Smooth muscle cell (in vitro differentiated cells): ENCODE data around the gene TESK1. TPM values are rescaled to one million over a fixed set of nuclear protein-coding genes. Genes with fewer than 3 reads are reported as not detected.
A peak's percentile ranks its signal among the peaks of the same experiment; 100 is the strongest.

Experiments
- DNase-seq: peaks from one replicate; lab custom pipeline; 2025; ENCODE audit not compliant: unreplicated experiment; lab: John Stamatoyannopoulos, UW
- H2AFZ ChIP-seq: fragments of 200-600 bp; sonication (generic); 2 replicates; pipeline ENCODE4 v1.6.0; 2016; ENCODE audit warnings: antibody characterized with exemption, low read depth, mild to moderate bottlenecking
- H3F3A ChIP-seq: fragments of 200-600 bp; sonication (generic); 2 replicates; pipeline ENCODE4 v1.6.0; 2017; ENCODE audit warnings: antibody characterized with exemption, low read depth
- H3K27ac ChIP-seq: fragments of 200-600 bp; sonication (generic); 2 replicates; pipeline ENCODE4 v1.5.1; 2016; ENCODE audit warnings: low read depth, mild to moderate bottlenecking
- H3K27me3 ChIP-seq: fragments of 200-600 bp; sonication (generic); 2 replicates; pipeline ENCODE4 v1.6.1; 2016; ENCODE audit warnings: low read depth, mild to moderate bottlenecking
- H3K36me3 ChIP-seq: fragments of 200-600 bp; sonication (generic); 2 replicates; pipeline ENCODE4 v1.5.1; 2016; ENCODE audit warnings: low read depth
- H3K4me1 ChIP-seq: fragments of 200-600 bp; sonication (generic); 2 replicates; pipeline ENCODE4 v1.5.1; 2016; ENCODE audit warnings: low read depth
- H3K4me2 ChIP-seq: fragments of 200-600 bp; sonication (generic); 2 replicates; pipeline ENCODE4 v1.6.0; 2016; ENCODE audit warnings: mild to moderate bottlenecking
- H3K4me3 ChIP-seq: fragments of 200-600 bp; sonication (generic); 2 replicates; pipeline ENCODE4 v1.5.1; 2016; ENCODE audit warnings: mild to moderate bottlenecking
- H3K79me2 ChIP-seq: fragments of 200-600 bp; sonication (generic); 2 replicates; pipeline ENCODE4 v1.6.0; 2016; ENCODE audit warnings: low read depth, mild to moderate bottlenecking
- H3K9ac ChIP-seq: fragments of 200-600 bp; sonication (generic); 2 replicates; pipeline ENCODE4 v1.6.0; 2016; ENCODE audit warnings: low read depth
- H3K9me3 ChIP-seq: fragments of 200-600 bp; sonication (generic); replicated peaks from 2 replicates; pipeline ENCODE4 v1.5.1; 2016; ENCODE audit warnings: low read depth
- H4K20me1 ChIP-seq: fragments of 200-600 bp; sonication (generic); 2 replicates; pipeline ENCODE4 v1.6.0; 2016; ENCODE audit warnings: low read depth
- WGBS: methylation state at CpG from one replicate; pipeline ENCODE4 v1.1.7; 2016; ENCODE audit warnings: low lambda C conversion rate; 5-methylcytosine and 5-hydroxymethylcytosine counted together
- polyA plus RNA-seq: library from polyadenylated mRNA; unstranded; fragments of >200 nt; fragmentation: Nextera tagmentation; extraction: Ambion mirVana; gene quantifications from 2 replicates; pipeline ENCODE4 v1.2.1, GENCODE V29; 2016
- total RNA-seq: library from RNA; depleted of rRNA; stranded (reverse); fragments of >200 nt; gene quantifications from 2 replicates; pipeline ENCODE4 v1.2.3, GENCODE V29; 2014
- TF ChIP-seq, protein P1 (sequence below): fragments of 200-600 bp; sonication (generic); IDR thresholded peaks from 2 replicates; pipeline ENCODE4 v1.5.1; 2017; ENCODE audit warnings: borderline replicate concordance, mild to moderate bottlenecking, antibody characterized with exemption; ENCODE audit not compliant: insufficient read depth, poor library complexity, severe bottlenecking

Gene TESK1
- total and polyA plus RNA-seq, 2 experiments from 2014 or later, result 14.2 to 19.4 TPM

GRCh38 chr9:35612843-35613242, 7.8 kb downstream of the TESK1 start:
- WGBS, result 97% methylated on average over 2 of the region's 2 CpGs
- no peak overlapping the region for H3K27ac ChIP-seq

GRCh38 chr9:35615981-35616680, 11.1 kb downstream of the TESK1 start:
- Histone ChIP-seq H3K9me3 (no peaks in the 10 kb centered on the region), H2AFZ (no peak overlapping the region), H3K27me3 (peaks cover 52% of the 10 kb centered on the region), H3K79me2 (no peaks in the 10 kb centered on the region), H4K20me1 (no peaks in the 10 kb centered on the region), H3K4me2 (no peak overlapping the region), H3K4me3 (no peak overlapping the region), H3K9ac (no peak overlapping the region), H3F3A (no peaks in the 10 kb centered on the region), H3K27ac (no peak overlapping the region), H3K4me1 (peaks cover 3% of the 10 kb centered on the region), H3K36me3 (no peaks in the 10 kb centered on the region)
- DNase-seq, result no peak
- WGBS, result 62% methylated on average over 17 of the region's 17 CpGs
- TF ChIP-seq, protein P1, sequence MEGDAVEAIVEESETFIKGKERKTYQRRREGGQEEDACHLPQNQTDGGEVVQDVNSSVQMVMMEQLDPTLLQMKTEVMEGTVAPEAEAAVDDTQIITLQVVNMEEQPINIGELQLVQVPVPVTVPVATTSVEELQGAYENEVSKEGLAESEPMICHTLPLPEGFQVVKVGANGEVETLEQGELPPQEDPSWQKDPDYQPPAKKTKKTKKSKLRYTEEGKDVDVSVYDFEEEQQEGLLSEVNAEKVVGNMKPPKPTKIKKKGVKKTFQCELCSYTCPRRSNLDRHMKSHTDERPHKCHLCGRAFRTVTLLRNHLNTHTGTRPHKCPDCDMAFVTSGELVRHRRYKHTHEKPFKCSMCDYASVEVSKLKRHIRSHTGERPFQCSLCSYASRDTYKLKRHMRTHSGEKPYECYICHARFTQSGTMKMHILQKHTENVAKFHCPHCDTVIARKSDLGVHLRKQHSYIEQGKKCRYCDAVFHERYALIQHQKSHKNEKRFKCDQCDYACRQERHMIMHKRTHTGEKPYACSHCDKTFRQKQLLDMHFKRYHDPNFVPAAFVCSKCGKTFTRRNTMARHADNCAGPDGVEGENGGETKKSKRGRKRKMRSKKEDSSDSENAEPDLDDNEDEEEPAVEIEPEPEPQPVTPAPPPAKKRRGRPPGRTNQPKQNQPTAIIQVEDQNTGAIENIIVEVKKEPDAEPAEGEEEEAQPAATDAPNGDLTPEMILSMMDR, result no peak

More at GRCh38 chr9:35612843-35613242, 7.8 kb downstream of the TESK1 start:
- Histone ChIP-seq H2AFZ (no peak overlapping the region), H3K4me2 (no peak overlapping the region), H3K79me2 (no peaks in the 10 kb centered on the region), H3K36me3 (no peaks in the 10 kb centered on the region), H3K4me1 (no peaks in the 10 kb centered on the region), H3K9ac (no peak overlapping the region), H4K20me1 (no peaks in the 10 kb centered on the region), H3K4me3 (no peak overlapping the region), H3K9me3 (no peaks in the 10 kb centered on the region), H3F3A (no peaks in the 10 kb centered on the region), H3K27me3 (peaks cover 46% of the 10 kb centered on the region)
- TF ChIP-seq, protein P1, result no peak
- DNase-seq, result no peak

- peak; percentile 11 for DNase-seq
- Histone ChIP-seq H3K27ac (no peak overlapping the region), H2AFZ (peak overlapping the region; percentile 77), H4K20me1 (no peaks in the 10 kb centered on the region), H3K4me3 (peak overlapping the region; percentile 40), H3K4me2 (peak overlapping the region; percentile 78), H3K36me3 (no peaks in the 10 kb centered on the region), H3K27me3 (peaks cover 52% of the 10 kb centered on the region), H3K9ac (no peak overlapping the region), H3K79me2 (no peaks in the 10 kb centered on the region), H3F3A (no peaks in the 10 kb centered on the region), H3K9me3 (no peaks in the 10 kb centered on the region), H3K4me1 (peaks cover 3% of the 10 kb centered on the region)
- TF ChIP-seq, protein P1, result no peak
- WGBS, result 12% methylated on average over 44 of the region's 51 CpGs
These were observed 11.8 kb downstream of the TESK1 start for GRCh38 chr9:35616681-35617459.
